Fibroblast of gingiva (primary cell): ENCODE data around the gene STK40.

Source experiments
- DNase-seq: peaks from one replicate; pipeline ENCODE4 v3.0.0-alpha.2; 2011; ENCODE audit warnings: low read depth

STK40 gene

GRCh38 chr1:36369061-36369861, 16.5 kb downstream of the STK40 start:
- peak; percentile 51 for DNase-seq

GRCh38 chr1:36367798-36368197, 17.9 kb downstream of the STK40 start:
- no peak for DNase-seq

- DNase-seq, result no peak
These were observed 18.7 kb downstream of the STK40 start for GRCh38 chr1:36367066-36367465.

GRCh38 chr1:36366091-36366661, 19.5 kb downstream of the STK40 start:
- DNase-seq, result no peak

- DNase-seq, result peak; percentile 81
These were observed 20.3 kb downstream of the STK40 start for GRCh38 chr1:36365381-36365780.

- no peak for DNase-seq
These were observed 25.7 kb downstream of the STK40 start for GRCh38 chr1:36359911-36360550.

GRCh38 chr1:36359383-36359782, 26.3 kb downstream of the STK40 start:
- no peak for DNase-seq

- no peak for DNase-seq
These were observed 27.1 kb downstream of the STK40 start for GRCh38 chr1:36358514-36359084.

- no peak for DNase-seq
These were observed 29.9 kb downstream of the STK40 start for GRCh38 chr1:36355811-36356210.

GRCh38 chr1:36354486-36354885, 31.2 kb downstream of the STK40 start:
- DNase-seq, result no peak

- no peak for DNase-seq
These were observed 32.5 kb downstream of the STK40 start for GRCh38 chr1:36352910-36353878.

GRCh38 chr1:36352125-36352909, 33.4 kb downstream of the STK40 start:
- DNase-seq, result no peak

GRCh38 chr1:36351227-36351977, 34.3 kb downstream of the STK40 start:
- DNase-seq, result peak; percentile 84

GRCh38 chr1:36350659-36351226, 35.0 kb downstream of the STK40 start:
- peak; percentile 84 for DNase-seq

GRCh38 chr1:36349839-36350238, 35.9 kb downstream of the STK40 start:
- DNase-seq, result peak; percentile 55

GRCh38 chr1:36349241-36349671, 36.5 kb downstream of the STK40 start:
- DNase-seq, result no peak

- no peak for DNase-seq
These were observed 38.9 kb downstream of the STK40 start for GRCh38 chr1:36346741-36347370.

GRCh38 chr1:36345353-36345752, 40.4 kb downstream of the STK40 start:
- no peak for DNase-seq

- DNase-seq, result no peak
These were observed 41.4 kb downstream of the STK40 start for GRCh38 chr1:36344395-36344680.
